HepG2 (cell line): ENCODE measurements around the gene PKMYT1. TPM values are rescaled to one million over a fixed set of nuclear protein-coding genes. Genes with fewer than 3 reads are reported as not detected.

Source experiments
- CEBPG ChIP-seq: IDR thresholded peaks from 2 replicates; pipeline ENCODE4 v1.6.1; 2016
- FOXP1 ChIP-seq, 2 experiments: fragments of 450-650 bp in 1 of 2; IDR thresholded peaks; 2 replicates each; pipeline ENCODE4 v1.6.1; 2017 to 2018; ENCODE audit warnings: antibody characterized with exemption in 1 of 2
- HBP1 ChIP-seq: IDR thresholded peaks from 2 replicates; pipeline ENCODE4 v1.6.1; 2016; ENCODE audit warnings: low read depth, control low read depth
- HOXA7 ChIP-seq: sonication (generic); formaldehyde crosslinking; IDR thresholded peaks from 2 replicates; pipeline ENCODE4 v1.8.1; 2022; ENCODE audit warnings: mild to moderate bottlenecking, missing genetic modification reagents, moderate library complexity
- IKZF4 ChIP-seq: sonication (generic); formaldehyde crosslinking; IDR thresholded peaks from 2 replicates; pipeline ENCODE4 v1.5.1; 2020; ENCODE audit warnings: borderline replicate concordance, mild to moderate bottlenecking, low read depth, missing genetic modification reagents; ENCODE audit errors: not compliant biosample characterization
- KDM2A ChIP-seq: sonication (generic); formaldehyde crosslinking; IDR thresholded peaks from 2 replicates; pipeline ENCODE4 v1.4.0; 2020; ENCODE audit warnings: low read depth, missing genetic modification reagents, borderline replicate concordance
- KLF16 ChIP-seq, 2 experiments: sonication (generic) in 1 of 2; formaldehyde crosslinking in 1 of 2; IDR thresholded peaks; 2 replicates each; pipeline versions ENCODE4 v1.6.1 to v1.8.0; 2016 to 2023; ENCODE audit warnings: missing genetic modification reagents in 2 of 2, missing compliant biosample characterization in 1 of 2
- LCORL ChIP-seq, 2 experiments: fragments of 450-650 bp in 1 of 2; sonication (generic) in 1 of 2; formaldehyde crosslinking in 1 of 2; IDR thresholded peaks; 2 replicates each; pipeline versions ENCODE4 v1.5.0 to v1.6.1; 2017 to 2020; ENCODE audit warnings: antibody characterized with exemption in 1 of 2, missing genetic modification reagents in 1 of 2
- MEF2D ChIP-seq: sonication (generic); formaldehyde crosslinking; IDR thresholded peaks from 2 replicates; pipeline ENCODE4 v1.5.1; 2020; ENCODE audit warnings: mild to moderate bottlenecking, missing genetic modification reagents
- MTF1 ChIP-seq: sonication (generic); formaldehyde crosslinking; IDR thresholded peaks from 2 replicates; pipeline ENCODE4 v1.5.0; 2020; ENCODE audit warnings: missing genetic modification reagents
- NCOA1 ChIP-seq: sonication (generic); formaldehyde crosslinking; IDR thresholded peaks from 2 replicates; pipeline ENCODE4 v1.9.0; 2021; ENCODE audit warnings: missing genetic modification reagents
- POLR2A ChIP-seq, 2 experiments: IDR thresholded peaks; 2 replicates each; pipeline ENCODE4 v1.6.1; 2011; ENCODE audit warnings: low read depth in 2 of 2, low read length in 2 of 2, mild to moderate bottlenecking in 1 of 2, moderate library complexity in 1 of 2; ENCODE audit not compliant: insufficient read depth in 1 of 2
- PTBP1 ChIP-seq: fragments of 200-400 bp; formaldehyde crosslinking; IDR thresholded peaks from 2 replicates; pipeline ENCODE4 v1.6.1; 2018; ENCODE audit warnings: low read length, low read depth; ENCODE audit not compliant: poor library complexity, severe bottlenecking
- SP4 ChIP-seq: sonication (generic); formaldehyde crosslinking; IDR thresholded peaks from 2 replicates; pipeline ENCODE4 v1.8.1; 2023; ENCODE audit warnings: mild to moderate bottlenecking, missing genetic modification reagents
- ZNF556 ChIP-seq: sonication (generic); formaldehyde crosslinking; IDR thresholded peaks from 2 replicates; pipeline ENCODE4 v1.4.0; 2020; ENCODE audit warnings: mild to moderate bottlenecking, missing genetic modification reagents, borderline replicate concordance
- ZNF598 ChIP-seq: sonication (generic); formaldehyde crosslinking; IDR thresholded peaks from 2 replicates; pipeline ENCODE4 v1.5.1; 2020; ENCODE audit warnings: mild to moderate bottlenecking, missing genetic modification reagents, borderline replicate concordance
- ZNF839 ChIP-seq: sonication (generic); formaldehyde crosslinking; IDR thresholded peaks from 2 replicates; pipeline ENCODE4 v1.4.0; 2020; ENCODE audit warnings: missing genetic modification reagents, mild to moderate bottlenecking, borderline replicate concordance
- polyA plus RNA-seq, 8 experiments: library from polyadenylated mRNA; depleted of rRNA in 3 of 8; stranded (reverse) in 7 of 8; unstranded in 1 of 8; fragments of >200 nt; fragmentation: Illumina TruSeq in 4 of 8; extraction: Trizol in 4 of 8; gene quantifications; 2 replicates each; pipeline versions ENCODE4 v1.2.1 to v1.2.3, GENCODE V29; 2011 to 2016; ENCODE audit warnings: low read depth in 4 of 8, missing spikeins in 1 of 8, mixed read lengths in 1 of 8; ENCODE audit not compliant: insufficient read depth in 1 of 8
- total RNA-seq, 5 experiments: library from RNA; depleted of rRNA; stranded (reverse); fragments of >200 nt; fragmentation: Illumina TruSeq; extraction: Trizol; gene quantifications; 2 replicates each; pipeline ENCODE4 v1.2.3, GENCODE V29; 2016; ENCODE audit warnings: low read depth in 1 of 5
- TF ChIP-seq, protein P1 (sequence below): sonication (generic); formaldehyde crosslinking; IDR thresholded peaks from 2 replicates; pipeline ENCODE4 v1.4.0; 2020; ENCODE audit warnings: missing genetic modification reagents, borderline replicate concordance
- TF ChIP-seq, protein P2 (sequence below): IDR thresholded peaks from 2 replicates; pipeline ENCODE4 v1.6.1; 2016; ENCODE audit warnings: control low read depth
- TF ChIP-seq, protein P3 (sequence below): sonication (generic); formaldehyde crosslinking; IDR thresholded peaks from 2 replicates; pipeline ENCODE4 v1.4.0; 2020; ENCODE audit warnings: missing genetic modification reagents

Gene PKMYT1
- total and polyA plus RNA-seq, 2 of the 13 experiments (the other 11 are each of a cell fraction or from before 2014, with no cell fraction given), result 7.0 to 27.8 TPM

GRCh38 chr16:2980227-2981176, at the start of gene PKMYT1 (continued):
- TF ChIP-seq, protein P1, sequence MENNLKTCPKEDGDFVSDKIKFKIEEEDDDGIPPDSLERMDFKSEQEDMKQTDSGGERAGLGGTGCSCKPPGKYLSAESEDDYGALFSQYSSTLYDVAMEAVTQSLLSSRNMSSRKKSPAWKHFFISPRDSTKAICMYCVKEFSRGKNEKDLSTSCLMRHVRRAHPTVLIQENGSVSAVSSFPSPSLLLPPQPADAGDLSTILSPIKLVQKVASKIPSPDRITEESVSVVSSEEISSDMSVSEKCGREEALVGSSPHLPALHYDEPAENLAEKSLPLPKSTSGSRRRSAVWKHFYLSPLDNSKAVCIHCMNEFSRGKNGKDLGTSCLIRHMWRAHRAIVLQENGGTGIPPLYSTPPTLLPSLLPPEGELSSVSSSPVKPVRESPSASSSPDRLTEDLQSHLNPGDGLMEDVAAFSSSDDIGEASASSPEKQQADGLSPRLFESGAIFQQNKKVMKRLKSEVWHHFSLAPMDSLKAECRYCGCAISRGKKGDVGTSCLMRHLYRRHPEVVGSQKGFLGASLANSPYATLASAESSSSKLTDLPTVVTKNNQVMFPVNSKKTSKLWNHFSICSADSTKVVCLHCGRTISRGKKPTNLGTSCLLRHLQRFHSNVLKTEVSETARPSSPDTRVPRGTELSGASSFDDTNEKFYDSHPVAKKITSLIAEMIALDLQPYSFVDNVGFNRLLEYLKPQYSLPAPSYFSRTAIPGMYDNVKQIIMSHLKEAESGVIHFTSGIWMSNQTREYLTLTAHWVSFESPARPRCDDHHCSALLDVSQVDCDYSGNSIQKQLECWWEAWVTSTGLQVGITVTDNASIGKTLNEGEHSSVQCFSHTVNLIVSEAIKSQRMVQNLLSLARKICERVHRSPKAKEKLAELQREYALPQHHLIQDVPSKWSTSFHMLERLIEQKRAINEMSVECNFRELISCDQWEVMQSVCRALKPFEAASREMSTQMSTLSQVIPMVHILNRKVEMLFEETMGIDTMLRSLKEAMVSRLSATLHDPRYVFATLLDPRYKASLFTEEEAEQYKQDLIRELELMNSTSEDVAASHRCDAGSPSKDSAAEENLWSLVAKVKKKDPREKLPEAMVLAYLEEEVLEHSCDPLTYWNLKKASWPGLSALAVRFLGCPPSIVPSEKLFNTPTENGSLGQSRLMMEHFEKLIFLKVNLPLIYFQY (CRISPR knock-in tag), result peak; percentile 65
- TF ChIP-seq IKZF4 (CRISPR knock-in tag) (peak; percentile 67), NCOA1 (CRISPR knock-in tag) (no peak), ZNF839 (CRISPR knock-in tag) (0 out of 2 replicates have a peak, but pooled peaks have one; percentile 28), POLR2A (IDR thresholded peaks at IDR 0.05; ENCODE audit: insufficient read depth in 1 of 2, low read depth in 2 of 2, low read length in 2 of 2) (peak; percentile 82 to 96), KLF16 (CRISPR knock-in tag; IDR thresholded peaks at IDR 0.05) (peak in 1 of 2 experiments; percentile 10; a peak in 1 of 4 replicates), MEF2D (no peak), FOXP1 (IDR thresholded peaks at IDR 0.05) (no peak), FOXP1 (CRISPR knock-in tag; IDR thresholded peaks at IDR 0.05) (no peak), PTBP1 (peak; percentile 87), KDM2A (CRISPR knock-in tag) (peak; percentile 77), LCORL (IDR thresholded peaks at IDR 0.05) (no peak), LCORL (CRISPR knock-in tag; IDR thresholded peaks at IDR 0.05) (peak; percentile 15; the same call in 1 of the 2 replicates), HOXA7 (CRISPR knock-in tag) (no peak), MTF1 (CRISPR knock-in tag) (0 out of 2 replicates have a peak, but pooled peaks have one; percentile 17), SP4 (CRISPR knock-in tag) (peak; percentile 91), HBP1 (CRISPR knock-in tag) (no peak; the same call in 1 of the 2 replicates), ZNF556 (CRISPR knock-in tag) (no peak), ZNF598 (CRISPR knock-in tag) (peak; percentile 73; the same call in 1 of the 2 replicates), CEBPG (CRISPR knock-in tag) (no peak)
- TF ChIP-seq, protein P2, sequence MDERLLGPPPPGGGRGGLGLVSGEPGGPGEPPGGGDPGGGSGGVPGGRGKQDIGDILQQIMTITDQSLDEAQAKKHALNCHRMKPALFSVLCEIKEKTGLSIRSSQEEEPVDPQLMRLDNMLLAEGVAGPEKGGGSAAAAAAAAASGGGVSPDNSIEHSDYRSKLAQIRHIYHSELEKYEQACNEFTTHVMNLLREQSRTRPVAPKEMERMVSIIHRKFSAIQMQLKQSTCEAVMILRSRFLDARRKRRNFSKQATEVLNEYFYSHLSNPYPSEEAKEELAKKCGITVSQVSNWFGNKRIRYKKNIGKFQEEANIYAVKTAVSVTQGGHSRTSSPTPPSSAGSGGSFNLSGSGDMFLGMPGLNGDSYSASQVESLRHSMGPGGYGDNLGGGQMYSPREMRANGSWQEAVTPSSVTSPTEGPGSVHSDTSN, result no peak
- TF ChIP-seq, protein P3, sequence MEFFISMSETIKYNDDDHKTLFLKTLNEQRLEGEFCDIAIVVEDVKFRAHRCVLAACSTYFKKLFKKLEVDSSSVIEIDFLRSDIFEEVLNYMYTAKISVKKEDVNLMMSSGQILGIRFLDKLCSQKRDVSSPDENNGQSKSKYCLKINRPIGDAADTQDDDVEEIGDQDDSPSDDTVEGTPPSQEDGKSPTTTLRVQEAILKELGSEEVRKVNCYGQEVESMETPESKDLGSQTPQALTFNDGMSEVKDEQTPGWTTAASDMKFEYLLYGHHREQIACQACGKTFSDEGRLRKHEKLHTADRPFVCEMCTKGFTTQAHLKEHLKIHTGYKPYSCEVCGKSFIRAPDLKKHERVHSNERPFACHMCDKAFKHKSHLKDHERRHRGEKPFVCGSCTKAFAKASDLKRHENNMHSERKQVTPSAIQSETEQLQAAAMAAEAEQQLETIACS (CRISPR knock-in tag), result peak; percentile 96
